GM21390 (cell line): ENCODE results near the gene C16orf89.

ENCODE experiments used
- ATAC-seq: cut with Tn5 transposase; IDR thresholded peaks from one replicate; pipeline ENCODE4 v1.9.1; 2021; ENCODE audit not compliant: unreplicated experiment

The C16orf89 gene

GRCh38 chr16:5033256-5034166, 32.2 kb downstream of the C16orf89 start, which contains the start of gene NAGPA:
Gene NAGPA, minus strand, starts transcription at chr16:5033935. Its CDS starts 21 bp downstream, at chr16:5033914.
- ATAC-seq, result peak; percentile 83

GRCh38 chr16:5032748-5033167, 33.0 kb downstream of the C16orf89 start:
- ATAC-seq, result no peak

GRCh38 chr16:5031601-5032000, 34.2 kb downstream of the C16orf89 start:
- ATAC-seq, result no peak

GRCh38 chr16:5030251-5030870, 35.4 kb downstream of the C16orf89 start:
- no peak for ATAC-seq

- ATAC-seq, result no peak
Measured at GRCh38 chr16:5028950-5029475, 36.7 kb downstream of the C16orf89 start.

GRCh38 chr16:5027575-5028235, 38.1 kb downstream of the C16orf89 start:
- ATAC-seq, result no peak

- ATAC-seq, result no peak
Measured at GRCh38 chr16:5027086-5027485, 38.7 kb downstream of the C16orf89 start.

GRCh38 chr16:5026664-5027063, 39.1 kb downstream of the C16orf89 start:
- ATAC-seq, result no peak

GRCh38 chr16:5025171-5025632, 40.6 kb downstream of the C16orf89 start:
- ATAC-seq, result no peak

GRCh38 chr16:5024632-5025031, 41.1 kb downstream of the C16orf89 start:
- ATAC-seq, result no peak

- ATAC-seq, result no peak
Measured at GRCh38 chr16:5022521-5022920, 43.2 kb downstream of the C16orf89 start.

- no peak for ATAC-seq
Measured at GRCh38 chr16:5020551-5020950, 45.2 kb downstream of the C16orf89 start.

GRCh38 chr16:5019775-5020174, 46.0 kb downstream of the C16orf89 start:
- no peak for ATAC-seq

- ATAC-seq, result no peak
Measured at GRCh38 chr16:5018793-5019192, 47.0 kb downstream of the C16orf89 start.

GRCh38 chr16:5017678-5017969, 48.1 kb downstream of the C16orf89 start:
- no peak for ATAC-seq

GRCh38 chr16:5016967-5017677, 48.6 kb downstream of the C16orf89 start:
- no peak for ATAC-seq

- no peak for ATAC-seq
Measured at GRCh38 chr16:5015887-5016286, 49.9 kb downstream of the C16orf89 start.

GRCh38 chr16:5015351-5015750, 50.4 kb downstream of the C16orf89 start:
- ATAC-seq, result no peak

GRCh38 chr16:5012887-5013286, 52.9 kb downstream of the C16orf89 start:
- ATAC-seq, result no peak

- ATAC-seq, result no peak
Measured at GRCh38 chr16:5011637-5012036, 54.1 kb downstream of the C16orf89 start.
